ENCODE results near the gene PCDHA3.
"Not testable (repeated sequence)": the region's sequence is repeated elsewhere in the genome, so short reads cannot be mapped to it uniquely, and the experiment has no call there.

GRCh38 chr5:140787849-140788504 lies 12.9 kb upstream of the PCDHA3 start:
- TF ChIP-seq CTCF (IDR thresholded peaks at IDR 0.05; ENCODE audit: borderline replicate concordance, extremely low read depth, low read length, poor library complexity, severe bottlenecking); EZH2 (IDR thresholded peaks at IDR 0.05; ENCODE audit: borderline replicate concordance, low read depth, low read length, severe bottlenecking): not testable (repeated sequence)

Measured in DND-41 (cell line).